ENCODE results near the gene DAZAP2.
A peak's percentile ranks its signal among the peaks of the same experiment; 100 is the strongest.
"Not testable (repeated sequence)": the region's sequence is repeated elsewhere in the genome, so short reads cannot be mapped to it uniquely, and the experiment has no call there.

DAZAP2 gene

DNA sequence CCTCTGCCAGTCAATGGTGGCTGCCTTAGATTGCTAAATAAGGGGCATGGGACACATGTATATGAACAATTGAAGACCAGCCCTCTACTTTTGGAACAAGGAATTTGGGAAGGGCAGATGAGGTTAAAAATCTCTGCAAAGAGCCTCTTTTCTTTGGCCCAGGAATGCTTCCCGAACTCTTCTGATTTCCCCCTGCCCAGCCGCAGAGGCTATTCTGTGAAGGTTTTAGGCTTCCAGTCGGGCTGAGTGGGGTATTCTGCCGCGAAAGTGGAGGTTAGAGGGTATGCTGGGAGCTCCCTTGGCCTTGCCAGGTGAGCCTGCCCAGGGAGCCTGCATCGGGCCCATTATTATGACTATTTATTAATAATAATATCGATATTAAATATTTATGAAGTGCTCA, 22.0 kb upstream of the DAZAP2 start:
- no peak for TF ChIP-seq TARDBP (IDR thresholded peaks at IDR 0.05)
- TF ChIP-seq SUZ12 (IDR thresholded peaks at IDR 0.05) = no peak
- TF ChIP-seq ELF4 (IDR thresholded peaks at IDR 0.05) = no peak
- TF ChIP-seq FOXK2 (IDR thresholded peaks at IDR 0.05) = no peak
- TF ChIP-seq NFRKB (IDR thresholded peaks at IDR 0.05) = no peak
- CTCF ChIA-PET = no interaction called here
- POLR2A ChIA-PET = interaction anchor here (1.4 to 2.6 kb wide), 3 partner anchors 22 to 124 kb away, joined by 3 to 21 read pairs (median 6); partner anchors contain the start of gene DAZAP2
- no peak for DNase-seq (ENCODE audit: extremely low spot score)

GRCh38 chr12:51217133-51217967, 21.3 kb upstream of the DAZAP2 start:
- no peak for TF ChIP-seq BHLHE40 (IDR thresholded peaks at IDR 0.05; ENCODE audit: borderline replicate concordance)
- peak; percentile 38; the same call in 1 of the 2 replicates for TF ChIP-seq FOXM1 (IDR thresholded peaks at IDR 0.05; ENCODE audit: borderline replicate concordance)
- POLR2A ChIA-PET = interaction anchor here (0.5 to 2.6 kb wide), 12 partner anchors 13 to 192 kb away, joined by 3 to 21 read pairs (median 4); partner anchors contain the start of genes CSRNP2, DAZAP2 and SLC11A2
- DNase-seq (ENCODE audit: extremely low spot score) = peak; percentile 55
- CTCF ChIA-PET = interaction anchor here (1.3 kb wide), 1 partner anchor 10 kb away, joined by 3 read pairs; no protein-coding TSS in a partner anchor

GRCh38 chr12:51217968-51218606, 20.5 kb upstream of the DAZAP2 start, which contains the start of gene POU6F1:
TSS of gene POU6F1 (minus strand) at chr12:51218062. CDS start at chr12:51206836, 11,226 bp downstream.
- DNase-seq (ENCODE audit: extremely low spot score) = peak; percentile 89
- ChIA-PET POLR2A (interaction anchor here (0.5 to 2.6 kb wide), 14 partner anchors 8 to 192 kb away, joined by 3 to 21 read pairs (median 4); partner anchors contain the start of genes CSRNP2, DAZAP2 and SLC11A2), CTCF (interaction anchor here (0.6 to 1.3 kb wide), 3 partner anchors 11 to 129 kb away, joined by 3 to 5 read pairs (median 3); no protein-coding TSS in a partner anchor)
- no peak for TF ChIP-seq FOXM1 (IDR thresholded peaks at IDR 0.05; ENCODE audit: borderline replicate concordance)
- TF ChIP-seq HDGF (IDR thresholded peaks at IDR 0.05; ENCODE audit: borderline replicate concordance) = 0 out of 2 replicates have a peak, but pooled peaks have one; percentile 30
- TF ChIP-seq SP1 (IDR thresholded peaks at IDR 0.05) = no peak
- TF ChIP-seq ZNF384 (IDR thresholded peaks at IDR 0.05) = peak; percentile 53; the same call in 1 of the 2 replicates
- TF ChIP-seq FOXA1 (IDR thresholded peaks at IDR 0.05) = no peak
- TF ChIP-seq L3MBTL2 (conservative IDR thresholded peaks at IDR 0.05) = 0 out of 2 replicates have a peak, but pooled peaks have one; percentile 22
- no peak for TF ChIP-seq BHLHE40 (IDR thresholded peaks at IDR 0.05; ENCODE audit: borderline replicate concordance)
- no peak for TF ChIP-seq CTBP1 (IDR thresholded peaks at IDR 0.05; ENCODE audit: borderline replicate concordance)

DNA sequence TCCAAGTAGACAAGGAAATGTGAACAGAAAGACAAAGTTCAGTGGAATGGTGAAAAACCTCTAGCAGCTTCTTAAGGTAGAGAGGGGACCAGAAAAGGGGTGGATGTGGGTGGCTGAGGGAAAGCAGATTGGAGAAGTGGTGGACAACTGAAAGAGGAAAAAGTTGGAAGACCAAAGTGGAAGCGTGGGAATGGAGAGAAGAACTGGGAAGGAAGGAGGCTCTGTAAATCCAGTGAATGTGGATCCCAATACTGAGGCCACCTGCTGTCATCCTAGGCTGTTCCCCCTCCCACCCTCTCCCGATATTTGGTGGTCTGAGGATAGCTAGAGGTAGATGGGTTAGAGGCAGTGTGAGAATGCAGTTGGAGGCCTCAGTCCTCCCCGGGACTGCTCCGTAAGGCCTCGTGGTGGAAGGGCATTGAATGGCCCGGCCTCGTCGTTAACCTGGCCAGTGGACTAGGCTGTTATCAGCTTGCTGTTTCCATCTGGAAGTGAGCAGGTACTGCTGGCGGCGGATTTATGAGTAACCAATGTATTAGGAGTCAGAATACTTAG, 19.9 kb upstream of the DAZAP2 start:
- TF ChIP-seq FOXA1 (IDR thresholded peaks at IDR 0.05) = no peak
- no peak for TF ChIP-seq NFRKB (IDR thresholded peaks at IDR 0.05)
- no peak for TF ChIP-seq ZNF384 (IDR thresholded peaks at IDR 0.05)
- TF ChIP-seq L3MBTL2 (conservative IDR thresholded peaks at IDR 0.05) = no peak
- TF ChIP-seq BHLHE40 (IDR thresholded peaks at IDR 0.05; ENCODE audit: borderline replicate concordance) = no peak
- no peak for TF ChIP-seq FOXM1 (IDR thresholded peaks at IDR 0.05; ENCODE audit: borderline replicate concordance)
- TF ChIP-seq ARNT (IDR thresholded peaks at IDR 0.05) = no peak
- TF ChIP-seq CTBP1 (IDR thresholded peaks at IDR 0.05; ENCODE audit: borderline replicate concordance) = no peak
- no peak for TF ChIP-seq PKNOX1 (IDR thresholded peaks at IDR 0.05)
- TF ChIP-seq FOXK2 (IDR thresholded peaks at IDR 0.05) = no peak
- no peak for TF ChIP-seq ELF4 (IDR thresholded peaks at IDR 0.05)
- no peak for TF ChIP-seq LEF1 (IDR thresholded peaks at IDR 0.05; ENCODE audit: borderline replicate concordance)
- no peak for TF ChIP-seq SP1 (IDR thresholded peaks at IDR 0.05)
- TF ChIP-seq SUZ12 (IDR thresholded peaks at IDR 0.05) = no peak
- no peak for DNase-seq (ENCODE audit: extremely low spot score)
- ChIA-PET POLR2A (interaction anchor here (0.6 to 2.6 kb wide), 9 partner anchors 8 to 191 kb away, joined by 3 to 21 read pairs (median 5); partner anchors contain the start of genes CSRNP2 and DAZAP2), CTCF (interaction anchor here (0.6 to 1.3 kb wide), 4 partner anchors 10 to 129 kb away, joined by 3 to 5 read pairs (median 3); no protein-coding TSS in a partner anchor)

GRCh38 chr12:51219322-51219721, 19.3 kb upstream of the DAZAP2 start:
- DNase-seq (ENCODE audit: extremely low spot score) = no peak
- CTCF ChIA-PET = no interaction called here
- POLR2A ChIA-PET = interaction anchor here (1.0 kb wide), 1 partner anchor 12 kb away, joined by 3 read pairs; no protein-coding TSS in a partner anchor
- no peak for TF ChIP-seq ZNF384 (IDR thresholded peaks at IDR 0.05)
- TF ChIP-seq SP1 (IDR thresholded peaks at IDR 0.05) = no peak
- no peak for TF ChIP-seq BHLHE40 (IDR thresholded peaks at IDR 0.05; ENCODE audit: borderline replicate concordance)
- no peak for TF ChIP-seq LEF1 (IDR thresholded peaks at IDR 0.05; ENCODE audit: borderline replicate concordance)
- no peak for TF ChIP-seq FOXM1 (IDR thresholded peaks at IDR 0.05; ENCODE audit: borderline replicate concordance)
- no peak for TF ChIP-seq ARNT (IDR thresholded peaks at IDR 0.05)

- ChIA-PET POLR2A (interaction anchor here (1.5 kb wide), 1 partner anchor 19 kb away, joined by 5 read pairs; the partner anchor contains the start of gene DAZAP2), CTCF (interaction anchor here (0.6 kb wide), 1 partner anchor 128 kb away, joined by 6 read pairs; no protein-coding TSS in a partner anchor)
- DNase-seq (ENCODE audit: extremely low spot score) = not testable (repeated sequence)
These were observed 18.8 kb upstream of the DAZAP2 start for GRCh38 chr12:51219857-51220256.

- no peak for DNase-seq (ENCODE audit: extremely low spot score)
- ChIA-PET POLR2A (no interaction called here), CTCF (no interaction called here)
- TF ChIP-seq BHLHE40 (IDR thresholded peaks at IDR 0.05; ENCODE audit: borderline replicate concordance) = no peak
- TF ChIP-seq L3MBTL2 (conservative IDR thresholded peaks at IDR 0.05) = no peak
- no peak for TF ChIP-seq ELF4 (IDR thresholded peaks at IDR 0.05)
- no peak for TF ChIP-seq ZNF384 (IDR thresholded peaks at IDR 0.05)
- TF ChIP-seq SP1 (IDR thresholded peaks at IDR 0.05) = no peak
- TF ChIP-seq CTBP1 (IDR thresholded peaks at IDR 0.05; ENCODE audit: borderline replicate concordance) = no peak
- no peak for TF ChIP-seq TARDBP (IDR thresholded peaks at IDR 0.05)
- TF ChIP-seq HDGF (IDR thresholded peaks at IDR 0.05; ENCODE audit: borderline replicate concordance) = no peak
- TF ChIP-seq PKNOX1 (IDR thresholded peaks at IDR 0.05) = no peak
- TF ChIP-seq FOXA1 (IDR thresholded peaks at IDR 0.05) = no peak
- no peak for TF ChIP-seq LEF1 (IDR thresholded peaks at IDR 0.05; ENCODE audit: borderline replicate concordance)
These were observed 16.2 kb upstream of the DAZAP2 start for GRCh38 chr12:51222461-51222860.

Measured in HEK293T (cell line).